WTC11 (cell line): Measurements from ENCODE around the gene DSG2. TPM values are rescaled to one million over a fixed set of nuclear protein-coding genes. Genes with fewer than 3 reads are reported as not detected.

Experiments
- ATAC-seq: fragments of 200-7000 bp; cut with Tn5 transposase; 2 replicates; pipeline ENCODE4 v1.10.0; 2021; ENCODE audit warnings: mild to moderate bottlenecking, moderate library complexity
- CTCF ChIA-PET: fragments of 300-600 bp; sonication (Branson Sonifier 250); formaldehyde crosslinking; loops from one replicate; lab custom pipeline; 2021; ENCODE audit warnings: antibody characterized with exemption; lab: Charles Lee
- POLR2A ChIA-PET: fragments of 350-600 bp; sonication (Branson Sonifier 250); formaldehyde crosslinking; loops from one replicate; lab custom pipeline; 2021; ENCODE audit warnings: antibody characterized with exemption; lab: Charles Lee
- DNase-seq: peaks from one replicate; pipeline ENCODE4 v3.0.0; 2021; ENCODE audit warnings: low spot score
- H3K27ac Mint-ChIP-seq: 2 replicates; pipeline ENCODE4 v1.8.0; 2021; ENCODE audit warnings: mixed read lengths
- H3K27me3 Mint-ChIP-seq: 2 replicates; pipeline ENCODE4 v1.8.0; 2021; ENCODE audit warnings: low read depth, mild to moderate bottlenecking, moderate library complexity, mixed read lengths
- H3K36me3 Mint-ChIP-seq: 2 replicates; pipeline ENCODE4 v1.8.0; 2021; ENCODE audit warnings: mixed read lengths
- H3K4me1 Mint-ChIP-seq: 2 replicates; pipeline ENCODE4 v1.8.0; 2022; ENCODE audit warnings: mixed read lengths
- H3K4me3 Mint-ChIP-seq: 2 replicates; pipeline ENCODE4 v1.8.0; 2021; ENCODE audit warnings: mild to moderate bottlenecking, moderate library complexity, mixed read lengths
- H3K9me3 Mint-ChIP-seq: 2 replicates; pipeline ENCODE4 v1.8.0; 2021; ENCODE audit warnings: mixed read lengths
- AR ChIP-seq: fragments of 250-450 bp; sonication (Bioruptor Pico); IDR thresholded peaks from 2 replicates; pipeline ENCODE4 v1.9.0; 2021; ENCODE audit warnings: mild to moderate bottlenecking
- ATF3 ChIP-seq: sonication (generic); formaldehyde crosslinking; conservative IDR thresholded peaks from 2 replicates; pipeline ENCODE4 v1.8.1; 2022; ENCODE audit warnings: mild to moderate bottlenecking, missing genetic modification reagents
- CDX4 ChIP-seq: fragments of 250-450 bp; sonication (Bioruptor Pico); IDR thresholded peaks from 2 replicates; pipeline ENCODE4 v1.9.0; 2021; ENCODE audit warnings: moderate library complexity, mild to moderate bottlenecking, inconsistent platforms, borderline replicate concordance
- ELF4 ChIP-seq: sonication (generic); formaldehyde crosslinking; IDR thresholded peaks from 2 replicates; pipeline ENCODE4 v1.8.1; 2022; ENCODE audit warnings: low read depth, mild to moderate bottlenecking, moderate library complexity, missing genetic modification reagents
- EMX1 ChIP-seq: fragments of 250-450 bp; sonication (Bioruptor Pico); IDR thresholded peaks from 2 replicates; pipeline ENCODE4 v1.8.0; 2021; ENCODE audit warnings: mild to moderate bottlenecking
- ETV6 ChIP-seq: sonication (generic); formaldehyde crosslinking; IDR thresholded peaks from 2 replicates; pipeline ENCODE4 v1.8.1; 2022; ENCODE audit warnings: mild to moderate bottlenecking, missing genetic modification reagents
- FOXP4 ChIP-seq: sonication (generic); formaldehyde crosslinking; IDR thresholded peaks from 2 replicates; pipeline ENCODE4 v1.8.0; 2022; ENCODE audit warnings: mild to moderate bottlenecking, missing genetic modification reagents
- GRHL2 ChIP-seq: fragments of 250-450 bp; sonication (Bioruptor Pico); IDR thresholded peaks from 2 replicates; pipeline ENCODE4 v1.8.0; 2022; ENCODE audit warnings: mild to moderate bottlenecking, moderate library complexity; ENCODE audit not compliant: insufficient replicate concordance, severe bottlenecking
- JUN ChIP-seq: sonication (generic); formaldehyde crosslinking; IDR thresholded peaks from 2 replicates; pipeline ENCODE4 v1.8.0; 2023; ENCODE audit warnings: mild to moderate bottlenecking, missing genetic modification reagents
- MAX ChIP-seq: sonication (generic); formaldehyde crosslinking; IDR thresholded peaks from 2 replicates; pipeline ENCODE4 v1.8.0; 2022; ENCODE audit warnings: mild to moderate bottlenecking, missing genetic modification reagents
- MYBL2 ChIP-seq: sonication (generic); formaldehyde crosslinking; IDR thresholded peaks from 2 replicates; pipeline ENCODE4 v1.8.1; 2023; ENCODE audit warnings: mild to moderate bottlenecking, moderate library complexity, missing genetic modification reagents
- NFATC4 ChIP-seq: fragments of 250-450 bp; sonication (Bioruptor Pico); IDR thresholded peaks from 2 replicates; pipeline ENCODE4 v1.9.0; 2021; ENCODE audit warnings: mild to moderate bottlenecking
- NFE2L1 ChIP-seq: sonication (generic); formaldehyde crosslinking; IDR thresholded peaks from 2 replicates; pipeline ENCODE4 v1.8.1; 2023; ENCODE audit warnings: missing genetic modification reagents
- PRDM15 ChIP-seq: sonication (generic); formaldehyde crosslinking; IDR thresholded peaks from 2 replicates; pipeline ENCODE4 v1.8.0; 2022; ENCODE audit warnings: missing genetic modification reagents
- PREB ChIP-seq: sonication (generic); formaldehyde crosslinking; IDR thresholded peaks from 2 replicates; pipeline ENCODE4 v1.8.1; 2022; ENCODE audit warnings: mild to moderate bottlenecking, missing genetic modification reagents, moderate library complexity, borderline replicate concordance
- SP1 ChIP-seq: sonication (generic); formaldehyde crosslinking; conservative IDR thresholded peaks from 2 replicates; pipeline ENCODE4 v1.8.1; 2022; ENCODE audit warnings: missing genetic modification reagents
- TEAD4 ChIP-seq: sonication (generic); formaldehyde crosslinking; IDR thresholded peaks from 2 replicates; pipeline ENCODE4 v1.8.0; 2022; ENCODE audit warnings: mild to moderate bottlenecking, missing genetic modification reagents
- TP53 ChIP-seq: sonication (generic); formaldehyde crosslinking; IDR thresholded peaks from 2 replicates; pipeline ENCODE4 v1.8.1; 2023; ENCODE audit warnings: mild to moderate bottlenecking, missing genetic modification reagents
- ZNF121 ChIP-seq: sonication (generic); formaldehyde crosslinking; IDR thresholded peaks from 2 replicates; pipeline ENCODE4 v1.8.0; 2023; ENCODE audit warnings: missing genetic modification reagents
- ZNF219 ChIP-seq: sonication (generic); formaldehyde crosslinking; IDR thresholded peaks from 2 replicates; pipeline ENCODE4 v1.8.0; 2023; ENCODE audit warnings: missing genetic modification reagents, mild to moderate bottlenecking, borderline replicate concordance
- ZNF263 ChIP-seq: sonication (generic); formaldehyde crosslinking; IDR thresholded peaks from 2 replicates; pipeline ENCODE4 v1.8.1; 2022; ENCODE audit warnings: low read depth, mild to moderate bottlenecking, moderate library complexity, missing genetic modification reagents
- ZNF671 ChIP-seq: fragments of 250-450 bp; sonication (Bioruptor Pico); IDR thresholded peaks from 2 replicates; pipeline ENCODE4 v1.8.0; 2021; ENCODE audit warnings: mild to moderate bottlenecking
- total RNA-seq: library from RNA; stranded (reverse); gene quantifications from 3 replicates; pipeline ENCODE4 v1.2.3, GENCODE V29; 2021

DSG2 gene
- total RNA-seq, 1 experiment from 2014 or later = 113 TPM

GRCh38 chr18:31489311-31489710, 8.7 kb upstream of the DSG2 start:
- TF ChIP-seq FOXP4 (CRISPR knock-in tag) (no peak), ETV6 (CRISPR knock-in tag) (no peak), AR (no peak), JUN (CRISPR knock-in tag) (no peak), CDX4 (CRISPR knock-in tag) (no peak), ZNF671 (no peak), TP53 (CRISPR knock-in tag) (no peak), ZNF219 (CRISPR knock-in tag) (no peak), ELF4 (CRISPR knock-in tag) (no peak), ZNF121 (CRISPR knock-in tag) (no peak)
- Mint-ChIP-seq H3K27ac (no peak overlapping the region), H3K4me3 (no peak overlapping the region), H3K27me3 (no peaks in the 10 kb centered on the region; the same call in 1 of the 2 replicates), H3K36me3 (no peaks in the 10 kb centered on the region), H3K4me1 (peaks cover 15% of the 10 kb centered on the region), H3K9me3 (no peaks in the 10 kb centered on the region)
- ChIA-PET CTCF (no interaction called here), POLR2A (no interaction called here)
- DNase-seq = no peak
- ATAC-seq = no peak

- no peak for ATAC-seq
- H3K4me1 Mint-ChIP-seq = peaks cover 15% of the 10 kb centered on the region
- no peak overlapping the region for H3K27ac Mint-ChIP-seq
- H3K27me3 Mint-ChIP-seq = no peaks in the 10 kb centered on the region; the same call in 1 of the 2 replicates
- H3K36me3 Mint-ChIP-seq = no peaks in the 10 kb centered on the region
- no peak overlapping the region for H3K4me3 Mint-ChIP-seq
- ChIA-PET CTCF (no interaction called here), POLR2A (no interaction called here)
- no peaks in the 10 kb centered on the region for H3K9me3 Mint-ChIP-seq
- DNase-seq = no peak
- no peak for TF ChIP-seq MAX (CRISPR knock-in tag)
- TF ChIP-seq PREB (CRISPR knock-in tag) = no peak
- TF ChIP-seq TEAD4 (CRISPR knock-in tag) = no peak
- no peak for TF ChIP-seq ZNF263 (CRISPR knock-in tag)
- TF ChIP-seq MYBL2 (CRISPR knock-in tag) = no peak
- no peak for TF ChIP-seq SP1 (CRISPR knock-in tag)
- TF ChIP-seq EMX1 = no peak
- no peak for TF ChIP-seq ZNF219 (CRISPR knock-in tag)
- TF ChIP-seq AR = no peak
- TF ChIP-seq PRDM15 (CRISPR knock-in tag) = no peak
- no peak for TF ChIP-seq ATF3
- TF ChIP-seq GRHL2 (CRISPR knock-in tag) = no peak
- TF ChIP-seq ZNF671 = no peak
- TF ChIP-seq NFATC4 (CRISPR knock-in tag) = no peak
- no peak for TF ChIP-seq NFE2L1 (CRISPR knock-in tag)
These were observed 7.6 kb upstream of the DSG2 start for GRCh38 chr18:31490387-31490786.
